HG02885 (cell line): ENCODE results near the gene TEK.
A peak's percentile ranks its signal among the peaks of the same experiment; 100 is the strongest.

Source experiments
- ATAC-seq: cut with Tn5 transposase; IDR thresholded peaks from one replicate; pipeline ENCODE4 v1.9.1; 2021; ENCODE audit warnings: mild to moderate bottlenecking; ENCODE audit not compliant: unreplicated experiment, poor library complexity

The TEK gene

DNA sequence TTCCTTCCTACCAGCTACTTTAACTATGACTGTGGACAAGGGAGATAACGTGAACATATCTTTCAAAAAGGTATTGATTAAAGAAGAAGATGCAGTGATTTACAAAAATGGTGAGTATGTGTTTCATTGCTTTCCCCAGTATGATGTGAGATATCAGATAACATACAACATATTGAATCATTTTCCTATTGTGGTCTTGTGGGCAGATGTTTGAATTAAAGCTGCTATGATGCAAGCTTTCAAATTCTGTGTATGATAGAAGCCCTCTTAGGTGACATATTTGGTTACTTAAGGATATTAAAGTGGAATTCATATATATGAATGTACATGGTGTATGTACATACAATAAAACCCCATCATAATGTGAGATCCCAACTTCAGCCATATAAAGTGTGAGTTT lies 59.5 kb downstream of the TEK start:
- no peak for ATAC-seq

DNA sequence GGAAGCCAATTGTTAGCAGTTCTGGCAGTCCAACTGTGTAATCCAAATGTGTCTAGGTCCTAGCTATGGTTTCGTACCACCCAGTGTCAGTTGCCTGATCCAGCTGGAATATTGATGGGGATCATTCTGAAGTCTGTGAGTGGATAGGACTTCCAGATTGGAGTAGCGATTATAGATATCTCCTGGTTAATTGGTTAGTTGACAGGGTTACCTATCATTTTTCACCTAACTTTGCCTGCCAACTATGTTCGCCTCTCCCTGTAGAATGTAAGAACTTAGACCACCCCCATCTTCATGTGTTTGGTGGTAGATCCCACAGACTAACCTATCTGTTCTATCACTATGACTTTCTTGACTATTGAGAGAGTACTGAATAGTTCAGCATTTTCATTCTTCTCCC lies 59.9 kb downstream of the TEK start:
- no peak for ATAC-seq

DNA sequence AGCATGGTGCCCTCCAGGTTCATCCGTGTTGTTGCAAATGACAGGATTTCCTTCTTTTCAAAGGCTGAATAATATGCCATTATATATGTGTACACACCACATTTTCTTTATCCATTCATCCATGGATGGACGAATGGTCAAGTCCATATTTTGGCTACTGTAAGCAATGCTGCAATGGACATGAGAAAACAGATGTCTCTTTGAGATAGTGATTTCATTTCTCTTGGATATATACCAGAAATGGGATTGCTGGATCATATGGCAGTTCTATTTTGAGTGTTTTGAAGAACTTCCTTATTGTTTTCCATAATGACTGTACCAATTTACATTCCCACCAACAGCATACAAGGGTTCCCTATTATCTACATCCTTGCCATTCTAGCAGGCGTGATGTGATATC lies 67.9 kb downstream of the TEK start:
- no peak for ATAC-seq

DNA sequence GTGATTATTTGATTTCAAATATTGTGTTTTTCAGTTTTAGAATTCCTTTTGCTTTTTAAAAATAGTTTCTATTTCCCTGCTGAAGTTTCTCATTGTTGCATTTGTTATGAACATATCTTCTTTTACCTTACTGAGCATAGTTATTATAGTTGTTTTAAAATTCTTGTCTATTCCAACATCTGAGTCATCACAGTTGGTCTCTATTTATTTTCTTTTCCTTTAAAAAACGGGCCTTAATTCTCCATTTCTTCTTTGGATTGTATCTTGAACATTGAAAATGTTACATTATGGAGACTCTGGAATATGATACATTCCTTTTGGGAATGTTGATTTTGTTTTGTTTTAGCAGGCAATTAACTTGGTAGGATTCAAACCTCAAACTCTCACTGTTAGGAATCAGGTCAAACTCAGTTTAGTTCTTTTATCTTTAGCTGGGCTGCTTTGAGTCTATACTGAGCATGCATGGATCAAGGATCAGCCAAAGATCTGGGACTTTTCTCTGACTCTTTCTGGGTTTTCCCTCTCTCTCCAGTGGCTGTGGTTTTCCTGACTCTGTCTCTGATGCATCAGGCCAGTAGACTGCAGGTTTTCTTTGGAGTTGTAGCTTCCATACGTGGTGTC lies 70.3 kb downstream of the TEK start:
- ATAC-seq = no peak

DNA sequence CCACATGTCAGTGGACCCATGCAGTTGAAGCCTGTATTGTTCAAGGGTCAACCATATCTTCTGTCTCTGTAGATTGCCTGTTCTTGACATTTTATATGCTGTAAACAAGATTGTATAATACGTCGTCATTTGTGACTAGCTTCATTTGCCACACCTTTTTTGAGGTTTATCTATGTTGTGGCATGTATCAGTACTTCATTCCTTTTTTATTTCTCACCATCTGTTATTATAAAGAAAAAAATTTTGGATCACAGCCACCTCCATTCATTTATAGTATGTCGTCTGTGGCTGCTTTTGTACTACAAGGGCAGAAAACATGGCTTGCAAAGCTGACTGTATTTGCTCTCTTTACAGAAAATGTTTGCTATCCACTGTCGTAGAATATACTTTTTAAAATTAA lies 72.4 kb downstream of the TEK start:
- ATAC-seq = no peak

DNA sequence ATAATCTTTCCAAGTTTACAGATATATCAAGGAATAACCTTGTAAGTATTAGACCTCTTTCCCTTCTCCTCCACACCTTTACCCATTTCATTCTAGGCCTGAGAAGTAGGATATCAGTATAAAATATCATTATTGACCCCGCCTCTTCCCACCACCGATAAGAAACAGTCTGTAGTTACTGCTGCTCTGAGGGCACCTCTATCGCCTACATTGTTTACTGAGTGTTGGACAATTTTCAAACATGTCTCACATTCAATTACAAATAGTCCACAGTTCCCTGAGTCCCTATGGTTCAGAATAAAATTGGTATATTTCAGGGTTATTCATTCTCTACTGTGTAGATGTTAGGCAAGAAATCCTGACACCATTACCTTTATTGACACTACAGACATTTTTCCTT lies 73.4 kb downstream of the TEK start:
- ATAC-seq = no peak

DNA sequence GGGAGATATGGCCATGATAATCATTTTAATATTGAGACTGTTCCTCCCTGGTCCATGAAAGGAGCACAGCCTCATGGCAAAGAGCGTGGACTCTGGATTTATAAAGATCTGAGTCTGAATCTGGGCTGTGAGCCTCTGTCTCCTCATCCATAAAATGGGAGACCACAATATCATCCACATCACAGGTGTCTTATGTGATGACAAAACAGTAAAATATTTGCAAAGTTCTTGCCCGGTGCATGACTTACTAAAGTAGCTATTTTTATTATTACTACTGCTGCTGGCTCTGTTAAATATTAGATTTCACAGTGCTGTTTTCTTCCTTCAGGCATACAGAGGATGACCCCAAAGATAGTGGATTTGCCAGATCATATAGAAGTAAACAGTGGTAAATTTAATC lies 74.1 kb downstream of the TEK start:
- ATAC-seq = no peak

DNA sequence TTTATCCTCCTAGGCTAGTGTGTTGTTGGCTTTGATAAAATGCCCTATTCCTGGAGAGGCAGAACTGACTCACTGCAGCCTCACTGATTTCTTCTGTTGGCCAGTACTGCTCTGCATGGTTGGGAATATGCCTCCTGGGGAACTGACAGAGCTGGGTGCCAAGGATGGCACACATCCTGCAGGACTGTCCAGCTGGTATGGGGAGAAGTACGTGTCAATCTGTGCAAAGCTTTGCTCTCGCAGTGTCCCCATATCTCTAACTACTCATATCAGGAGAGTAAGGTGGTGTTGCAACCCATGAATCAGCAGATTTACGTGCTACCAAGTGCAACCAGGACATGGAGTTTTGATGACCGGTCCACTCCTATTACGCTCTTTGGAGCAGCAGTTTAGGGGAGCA lies 74.7 kb downstream of the TEK start:
- ATAC-seq = no peak

DNA sequence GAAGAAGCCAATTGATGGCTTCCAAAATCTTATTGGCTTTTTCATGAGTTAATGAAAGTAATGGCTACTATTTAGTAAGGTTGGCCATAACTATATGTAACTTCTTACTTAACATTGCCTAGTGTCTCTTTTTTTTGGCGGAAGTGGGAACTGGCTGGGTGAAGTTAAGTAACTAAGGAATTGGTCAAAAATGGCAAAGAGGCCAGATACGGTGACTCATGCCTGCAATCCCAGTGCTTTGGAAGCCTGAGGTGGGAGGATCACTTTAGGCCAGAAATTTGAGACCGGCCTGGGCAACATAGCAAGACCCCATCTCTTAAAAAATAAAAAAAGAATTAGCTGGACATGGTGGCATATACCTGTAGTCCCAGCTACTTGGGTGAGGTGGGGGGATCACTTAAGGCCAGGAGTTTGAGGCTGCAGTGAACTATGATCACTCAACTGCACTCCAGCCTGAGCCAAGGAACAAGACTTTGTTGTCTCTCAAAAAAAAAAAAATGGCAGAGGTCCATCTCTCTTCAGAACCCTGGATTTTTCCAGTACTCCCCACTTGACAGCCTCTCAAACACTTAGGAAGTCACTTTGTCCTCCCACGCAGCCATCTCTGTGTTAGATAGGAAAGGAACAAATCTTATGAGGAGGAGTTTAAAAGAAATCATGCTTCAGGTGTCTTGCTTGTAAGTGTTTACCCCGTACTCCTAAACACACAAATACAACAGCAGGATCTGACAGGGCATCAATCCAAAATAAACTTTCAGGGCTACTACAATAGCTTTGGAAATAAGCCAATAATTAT lies 75.7 kb downstream of the TEK start:
- no peak for ATAC-seq

DNA sequence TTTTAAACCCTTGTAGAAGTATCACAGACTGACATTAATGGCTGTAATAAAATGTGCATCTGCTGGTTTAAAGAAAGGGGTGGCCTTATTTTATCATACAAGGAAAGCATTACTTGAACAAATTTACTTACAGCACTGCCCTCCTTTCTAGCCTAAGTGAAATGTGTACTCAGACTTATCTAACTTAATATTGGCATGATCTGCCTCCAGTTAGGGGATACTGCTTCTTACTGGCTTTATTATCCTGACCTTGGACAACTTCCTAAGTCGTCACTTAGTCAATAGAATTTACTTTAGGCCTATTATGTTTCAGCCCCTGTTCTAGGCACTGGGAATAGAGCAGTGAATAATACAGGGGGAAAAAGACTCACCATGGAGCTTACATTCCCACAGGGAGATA lies 79.4 kb downstream of the TEK start:
- no peak for ATAC-seq

DNA sequence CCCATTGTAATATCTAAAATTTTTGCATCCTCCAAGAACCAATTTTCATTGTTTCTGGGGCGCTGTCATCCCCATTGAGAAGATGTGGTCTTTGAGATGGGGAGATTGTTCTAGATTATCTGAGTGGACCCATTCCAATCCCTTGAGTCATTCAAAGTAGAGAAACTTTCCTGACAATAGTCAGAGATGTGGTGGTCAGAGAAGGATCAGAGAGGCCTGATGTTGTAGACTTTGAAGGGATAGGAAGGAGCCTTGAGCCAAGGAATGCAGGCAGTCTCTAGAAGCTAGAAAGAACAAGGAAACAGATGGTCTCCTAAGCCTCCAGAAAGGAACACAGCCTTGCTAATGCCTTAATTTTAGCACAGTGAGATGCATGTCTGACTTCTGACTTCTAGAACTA lies 80.4 kb downstream of the TEK start:
- no peak for ATAC-seq

DNA sequence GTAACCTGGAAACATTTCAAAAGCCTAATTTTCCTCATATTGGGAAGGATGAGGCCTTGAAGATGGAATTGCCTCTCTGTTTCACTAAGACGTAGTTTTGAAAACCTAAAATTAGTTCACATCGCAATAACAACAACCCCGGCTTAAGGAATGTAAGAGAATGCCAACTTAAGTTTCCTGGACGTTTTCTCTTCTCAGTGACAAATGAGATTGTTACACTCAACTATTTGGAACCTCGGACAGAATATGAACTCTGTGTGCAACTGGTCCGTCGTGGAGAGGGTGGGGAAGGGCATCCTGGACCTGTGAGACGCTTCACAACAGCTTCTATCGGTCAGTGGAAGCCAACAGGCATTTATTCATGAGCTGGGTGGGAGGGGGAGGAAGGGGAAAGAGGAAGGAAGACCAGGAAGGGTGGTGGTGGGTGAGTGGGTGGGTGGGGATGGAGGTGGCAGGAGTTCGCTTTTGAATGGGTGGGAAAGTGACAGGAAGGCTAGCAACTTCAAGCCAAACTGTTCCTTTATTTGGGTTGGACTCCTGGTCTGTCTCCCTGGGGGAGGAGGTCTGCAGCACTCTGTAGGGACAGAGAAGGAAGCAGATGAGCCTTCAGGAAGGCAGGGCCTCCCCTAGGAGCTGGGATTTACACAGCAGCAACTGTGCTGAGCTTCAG lies 83.4 kb downstream of the TEK start:
- ATAC-seq = no peak

DNA sequence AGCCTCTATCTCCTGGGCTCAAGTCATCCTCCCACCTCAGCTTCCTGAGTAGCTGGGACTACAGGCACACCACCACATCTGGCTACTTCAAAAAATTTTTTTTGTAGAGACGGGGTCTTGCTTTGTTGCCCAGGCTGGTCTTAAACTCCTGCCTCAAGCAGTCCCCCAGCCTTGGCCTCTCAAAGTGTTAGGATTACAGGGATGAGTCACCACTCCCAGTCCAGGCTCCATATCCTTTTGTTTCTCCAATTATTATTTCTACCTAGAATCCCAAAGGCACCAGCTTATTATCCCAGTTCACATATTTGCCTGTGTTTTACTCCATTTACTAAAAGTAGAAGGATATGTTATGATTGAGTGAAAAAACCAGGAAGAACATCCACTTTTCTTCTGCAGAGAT lies 84.9 kb downstream of the TEK start:
- no peak for ATAC-seq

DNA sequence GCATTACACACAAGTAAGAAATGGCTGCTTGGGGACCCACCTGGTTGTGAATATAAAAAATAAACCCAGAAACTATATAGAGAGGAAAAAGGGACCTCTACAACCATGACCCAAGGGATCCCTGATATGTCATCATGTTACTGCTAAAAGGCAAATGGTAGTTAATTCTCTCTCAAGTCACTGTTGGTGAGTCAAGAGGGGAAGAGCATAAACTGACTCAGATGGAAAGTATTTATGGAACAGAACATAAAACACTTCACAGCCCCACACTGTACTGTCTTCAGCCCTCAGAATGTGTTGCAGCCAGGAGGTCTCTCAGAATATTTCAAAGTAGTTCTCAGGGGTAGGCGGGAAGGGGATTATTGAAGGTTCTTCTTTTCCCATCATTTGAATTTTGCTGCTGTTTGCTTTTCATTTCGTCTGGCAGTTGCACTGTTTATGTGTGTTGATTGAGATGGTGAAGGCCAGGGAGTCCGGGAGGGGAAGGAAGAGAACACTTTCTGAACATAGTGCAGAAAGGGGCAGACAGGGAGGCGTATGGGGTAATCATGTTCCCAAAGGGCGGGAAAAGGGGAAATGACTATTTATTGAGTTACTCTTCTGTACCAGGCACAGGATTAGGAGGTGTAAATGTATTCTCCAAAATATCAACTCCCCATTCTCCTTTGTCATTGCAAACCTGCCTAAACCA lies 85.5 kb downstream of the TEK start:
- ATAC-seq = peak; percentile 63

DNA sequence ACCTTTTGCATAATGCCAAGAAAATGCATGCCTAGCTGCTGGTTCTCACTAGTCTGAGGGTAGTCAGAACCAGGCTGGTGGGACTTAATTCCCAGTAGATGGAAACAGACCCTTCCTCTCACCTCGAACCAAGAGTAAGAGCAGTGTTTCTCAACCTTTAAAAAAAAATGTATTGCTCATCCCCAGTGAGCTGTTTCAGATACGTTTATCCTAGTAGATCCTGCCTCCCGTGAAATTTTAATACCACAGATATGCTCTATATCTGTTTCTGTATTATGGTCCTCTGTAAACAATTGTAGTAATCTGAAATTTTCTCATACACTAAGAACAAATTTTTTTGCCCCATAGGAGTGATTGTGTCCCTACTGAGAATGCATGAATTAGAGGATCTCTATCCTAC lies 86.2 kb downstream of the TEK start:
- ATAC-seq = no peak

DNA sequence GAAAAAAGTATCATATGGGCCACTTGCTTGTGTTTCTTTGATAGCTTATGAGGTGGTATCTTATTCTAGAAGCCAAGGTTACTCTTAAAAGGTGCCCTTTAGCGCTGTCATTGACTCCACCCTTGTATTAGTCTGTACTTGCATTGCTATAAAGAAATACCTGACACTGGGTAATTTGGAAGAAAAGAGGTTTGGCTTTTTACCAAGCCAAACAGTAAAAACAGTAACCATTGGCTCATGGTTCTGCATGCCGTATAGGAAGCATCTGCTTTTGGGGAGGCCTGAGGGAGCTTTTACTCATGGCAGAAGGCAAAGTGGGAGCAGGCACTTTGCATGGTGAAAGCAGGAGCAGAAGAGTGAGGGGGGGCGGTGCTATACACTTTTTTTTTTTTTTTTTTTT lies 87.4 kb downstream of the TEK start:
- no peak for ATAC-seq

DNA sequence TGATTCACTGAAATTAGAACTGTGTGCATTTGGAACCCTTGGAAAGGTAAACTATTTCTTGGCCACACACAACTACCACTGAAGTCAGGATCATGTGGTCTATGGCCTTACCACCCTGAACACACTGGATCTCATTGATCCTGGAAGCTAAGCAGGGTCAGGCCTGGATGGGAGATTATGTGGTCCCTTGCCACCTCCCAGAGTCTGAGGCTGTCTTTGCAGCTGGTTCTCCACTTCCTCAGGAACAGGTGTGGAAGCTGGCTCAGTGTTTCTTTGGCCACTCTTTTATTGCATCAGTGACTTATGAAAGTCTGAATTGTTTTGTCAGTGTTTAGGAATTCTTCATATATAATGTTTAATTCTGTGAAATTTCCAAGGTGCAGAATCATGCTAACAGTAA lies 89.2 kb downstream of the TEK start:
- ATAC-seq = no peak

DNA sequence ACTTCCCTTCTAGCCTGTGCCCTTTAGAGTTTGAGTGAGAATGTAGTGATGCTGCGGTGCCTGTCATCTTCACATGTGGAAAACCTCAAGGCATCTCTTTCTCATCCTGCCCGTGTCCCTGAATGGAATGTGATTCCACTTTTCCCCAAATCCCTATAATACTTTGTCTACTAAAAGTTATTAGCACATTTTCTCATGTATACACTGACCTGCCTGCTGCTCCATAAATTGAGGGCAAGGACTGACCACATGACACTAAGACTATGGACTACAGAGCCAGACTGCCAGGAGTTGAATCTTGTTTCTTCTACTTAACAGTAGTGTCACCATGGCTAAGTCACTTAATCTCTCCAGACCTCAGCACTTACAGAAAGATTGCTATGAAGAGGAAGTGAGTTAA lies 93.0 kb downstream of the TEK start:
- ATAC-seq = no peak

DNA sequence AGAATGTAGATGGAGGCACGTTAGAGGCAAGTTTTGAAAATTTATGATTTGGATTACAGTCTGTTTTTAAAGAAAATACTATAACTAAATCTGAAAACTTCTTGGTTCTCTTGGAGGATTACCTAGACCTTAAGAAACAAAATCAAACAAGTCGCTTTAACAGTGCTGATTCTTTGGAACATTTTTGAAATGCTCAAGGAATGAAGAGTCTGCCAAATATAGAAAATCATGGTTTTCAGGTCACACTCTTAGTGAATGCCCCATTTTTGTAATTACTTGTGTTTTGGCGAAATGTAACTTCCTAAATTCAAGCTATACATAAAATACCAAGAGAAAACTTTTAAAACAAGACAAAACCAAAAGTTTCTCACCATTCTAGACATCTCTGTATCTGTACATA lies 94.8 kb downstream of the TEK start:
- ATAC-seq = no peak

DNA sequence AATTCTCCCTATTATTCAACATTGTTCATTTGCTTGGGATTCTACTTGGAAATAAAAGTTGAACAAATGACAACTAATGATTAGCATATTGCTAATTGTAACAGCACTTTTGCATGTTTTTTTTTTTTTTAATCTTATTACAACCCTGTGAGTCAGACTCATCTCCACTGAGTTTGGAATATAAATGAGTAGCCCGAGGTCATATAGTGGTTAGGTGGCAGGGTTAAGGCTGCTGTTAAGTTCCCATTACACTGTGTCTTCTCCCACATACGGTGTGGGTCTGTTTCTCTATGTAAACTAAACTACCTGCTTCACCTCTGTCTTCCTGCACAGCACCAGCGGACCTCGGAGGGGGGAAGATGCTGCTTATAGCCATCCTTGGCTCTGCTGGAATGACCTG lies 95.6 kb downstream of the TEK start:
- no peak for ATAC-seq

DNA sequence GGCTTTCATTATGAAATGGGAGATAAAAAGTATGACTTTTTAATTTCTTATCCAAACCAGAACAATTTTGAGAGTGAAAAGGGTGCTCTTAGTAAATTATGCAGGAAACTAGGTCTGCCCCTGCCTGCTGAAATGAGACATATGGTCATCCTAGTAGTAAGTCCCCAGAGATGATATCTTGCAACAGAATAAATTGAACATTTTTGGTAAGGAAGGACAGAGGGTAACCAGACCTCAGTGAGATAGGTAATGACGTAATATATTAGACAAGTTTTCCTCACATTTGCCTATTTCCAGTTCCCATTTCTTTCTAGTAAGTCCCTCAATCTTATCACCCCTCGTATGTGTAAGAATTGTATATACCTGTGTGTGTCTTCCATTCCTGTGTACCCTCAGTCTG lies 96.2 kb downstream of the TEK start:
- no peak for ATAC-seq
